ENCODE data around the gene PIK3CB. TPM values are rescaled to one million over a fixed set of nuclear protein-coding genes. Genes with fewer than 3 reads are reported as not detected.
"Not testable (repeated sequence)": the region's sequence is repeated elsewhere in the genome, so short reads cannot be mapped to it uniquely, and the experiment has no call there.

The PIK3CB gene
- polyA plus RNA-seq, 1 experiment, result 4.9 TPM

- TF ChIP-seq CTCF (IDR thresholded peaks at IDR 0.05; ENCODE audit: insufficient read depth, low read depth, low read length), result no peak
- no peak for DNase-seq (ENCODE audit: low read depth)
- Histone ChIP-seq H3K27me3 (ENCODE audit: control insufficient read depth, insufficient read depth, low read length) (no peaks in the 10 kb centered on the region), H3K4me3 (ENCODE audit: low read depth, low read length) (no peak overlapping the region), H3K36me3 (ENCODE audit: control insufficient read depth, insufficient read depth, low read length) (no peaks in the 10 kb centered on the region)
- CTCF ChIA-PET, result interaction anchor here (0.5 to 2.0 kb wide), 3 partner anchors 35 to 67 kb away, joined by 3 to 5 read pairs (median 3); no protein-coding TSS in a partner anchor
- POLR2A ChIA-PET, result interaction anchor here (0.7 kb wide), 1 partner anchor 9 kb away, joined by 8 read pairs; no protein-coding TSS in a partner anchor
These were observed 14.0 kb upstream of the PIK3CB start for GRCh38 chr3:138848696-138849095.

DNA sequence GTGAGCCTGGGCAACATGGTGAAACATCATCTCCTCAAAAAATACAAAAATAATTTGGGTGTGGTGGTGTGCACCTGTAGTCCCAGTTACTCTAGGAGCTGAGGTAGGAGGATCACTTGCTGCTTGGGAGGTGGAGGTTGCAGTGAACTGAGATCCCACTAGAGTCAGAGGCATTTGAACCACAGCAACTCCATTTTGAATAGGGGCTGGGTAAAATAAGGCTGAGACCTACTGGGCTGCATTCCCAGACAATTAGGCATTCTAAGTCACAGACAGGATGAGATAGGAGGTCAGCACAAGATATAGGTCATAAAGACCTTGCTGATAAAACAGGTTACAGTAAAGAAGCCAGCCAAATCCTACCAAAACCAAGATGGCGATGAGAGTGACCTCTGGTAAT, 12.1 kb upstream of the PIK3CB start:
- H3K36me3 ChIP-seq (ENCODE audit: control insufficient read depth, insufficient read depth, low read length); H3K27me3 ChIP-seq (ENCODE audit: control insufficient read depth, insufficient read depth, low read length); DNase-seq (ENCODE audit: low read depth); H3K4me3 ChIP-seq (ENCODE audit: low read depth, low read length); POLR2A ChIA-PET: not testable (repeated sequence)
- CTCF ChIA-PET, result interaction anchor here (1.1 kb wide), 1 partner anchor 69 kb away, joined by 3 read pairs; no protein-coding TSS in a partner anchor

DNA sequence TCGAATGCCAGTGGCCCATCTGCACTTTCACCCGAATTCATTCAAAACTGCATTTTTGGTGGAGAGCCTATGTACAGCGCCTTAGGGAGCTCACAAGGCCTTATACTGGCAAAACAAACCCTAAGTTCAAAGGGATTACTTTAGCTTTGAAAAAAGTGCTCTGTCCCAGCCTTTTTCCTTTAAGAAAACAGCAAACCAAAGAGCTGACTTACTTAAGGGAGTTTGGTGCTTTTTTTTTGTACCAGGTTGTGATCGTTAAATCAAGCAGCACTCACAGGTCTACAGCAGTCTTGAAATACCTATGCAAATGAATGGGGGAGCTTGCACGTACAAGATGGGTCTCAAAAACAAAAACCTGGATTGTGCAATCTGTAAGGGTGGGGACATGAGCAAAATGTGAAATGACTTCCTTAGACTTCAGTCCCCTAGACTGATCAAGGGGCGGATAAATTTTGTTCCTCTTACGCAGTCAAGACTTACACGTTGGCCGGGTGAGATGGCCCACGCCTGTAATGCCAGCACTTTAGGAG, 11.6 kb upstream of the PIK3CB start:
- ChIA-PET POLR2A (no interaction called here), CTCF (interaction anchor here (0.6 to 1.1 kb wide), 2 partner anchors 69 to 108 kb away, joined by 3 read pairs; no protein-coding TSS in a partner anchor)
- Histone ChIP-seq H3K4me3 (ENCODE audit: low read depth, low read length) (no peak overlapping the region), H3K27me3 (ENCODE audit: control insufficient read depth, insufficient read depth, low read length) (no peaks in the 10 kb centered on the region), H3K36me3 (ENCODE audit: control insufficient read depth, insufficient read depth, low read length) (no peaks in the 10 kb centered on the region)
- no peak for DNase-seq (ENCODE audit: low read depth)
- no peak for TF ChIP-seq CTCF (IDR thresholded peaks at IDR 0.05; ENCODE audit: insufficient read depth, low read depth, low read length)

DNA sequence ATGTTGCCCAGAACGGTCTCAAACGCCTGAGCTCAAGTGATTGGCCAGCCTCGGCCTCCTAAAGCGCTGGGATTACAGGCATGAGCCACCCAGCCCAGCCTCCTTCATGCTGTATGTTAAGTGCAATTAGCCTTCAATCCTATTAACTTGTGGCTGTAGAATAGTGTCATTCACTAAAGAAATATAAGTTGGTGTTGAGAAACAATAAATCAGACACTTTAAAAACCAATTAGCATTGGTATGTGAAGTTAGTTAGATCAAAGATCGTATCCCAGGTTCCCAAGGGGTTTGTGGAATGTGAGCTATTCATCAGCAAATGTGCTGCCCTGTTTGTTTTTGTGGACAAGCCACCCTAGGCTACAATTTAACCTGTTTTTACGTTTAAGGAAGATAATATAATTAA, 11.0 kb upstream of the PIK3CB start:
- TF ChIP-seq CTCF (IDR thresholded peaks at IDR 0.05; ENCODE audit: insufficient read depth, low read depth, low read length), result no peak
- DNase-seq (ENCODE audit: low read depth), result no peak
- H3K36me3 ChIP-seq (ENCODE audit: control insufficient read depth, insufficient read depth, low read length), result no peaks in the 10 kb centered on the region
- POLR2A ChIA-PET, result no interaction called here
- CTCF ChIA-PET, result interaction anchor here (0.6 kb wide), 1 partner anchor 108 kb away, joined by 3 read pairs; no protein-coding TSS in a partner anchor
- no peaks in the 10 kb centered on the region for H3K27me3 ChIP-seq (ENCODE audit: control insufficient read depth, insufficient read depth, low read length)
- H3K4me3 ChIP-seq (ENCODE audit: low read depth, low read length), result no peak overlapping the region

- CTCF ChIA-PET, result no interaction called here
These were observed 10.5 kb upstream of the PIK3CB start for GRCh38 chr3:138845181-138845601.

More at GRCh38 chr3:138845181-138845601, 10.5 kb upstream of the PIK3CB start:
- POLR2A ChIA-PET, result no interaction called here
- no peak overlapping the region for H3K4me3 ChIP-seq (ENCODE audit: low read depth, low read length)
- no peak for TF ChIP-seq CTCF (IDR thresholded peaks at IDR 0.05; ENCODE audit: insufficient read depth, low read depth, low read length)
- DNase-seq (ENCODE audit: low read depth), result no peak
- H3K36me3 ChIP-seq (ENCODE audit: control insufficient read depth, insufficient read depth, low read length), result no peaks in the 10 kb centered on the region
- H3K27me3 ChIP-seq (ENCODE audit: control insufficient read depth, insufficient read depth, low read length), result no peaks in the 10 kb centered on the region

All from BJ (cell line).